Stimulated activated CD4-positive, alpha-beta T cell treated with anti-CD3 and anti-CD28 coated beads, TNF-alpha, amount 100 ng/mL, for 4 hours (primary cell): ENCODE measurements around the gene GSTA3.
"Not testable (repeated sequence)": the region's sequence is repeated elsewhere in the genome, so short reads cannot be mapped to it uniquely, and the experiment has no call there.

Experiments used
- DNase-seq, 3 experiments: peaks; one replicate each; pipeline ENCODE4 v3.0.0-alpha.2; 2020; ENCODE audit warnings: low read depth in 3 of 3

The GSTA3 gene

DNA sequence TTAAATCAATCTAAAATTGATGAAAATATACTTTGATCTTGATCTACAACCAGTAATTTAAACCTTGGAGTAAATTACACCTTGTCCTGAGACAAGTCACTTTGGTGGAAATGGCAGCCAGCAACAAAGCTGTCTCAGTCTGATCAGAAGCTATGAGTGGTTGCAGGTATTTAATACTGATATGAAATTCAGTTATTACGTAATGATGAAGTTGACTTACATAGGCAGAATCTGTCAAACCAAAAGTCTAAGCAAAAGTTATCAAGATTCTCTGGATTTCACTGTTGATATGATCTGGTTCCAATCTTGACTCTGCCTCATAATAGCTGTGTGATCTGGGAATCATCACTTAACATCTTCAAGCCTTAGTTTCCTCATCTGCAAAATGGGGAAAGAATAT is 41.3 kb downstream of the GSTA3 start:
- no peak for DNase-seq

DNA sequence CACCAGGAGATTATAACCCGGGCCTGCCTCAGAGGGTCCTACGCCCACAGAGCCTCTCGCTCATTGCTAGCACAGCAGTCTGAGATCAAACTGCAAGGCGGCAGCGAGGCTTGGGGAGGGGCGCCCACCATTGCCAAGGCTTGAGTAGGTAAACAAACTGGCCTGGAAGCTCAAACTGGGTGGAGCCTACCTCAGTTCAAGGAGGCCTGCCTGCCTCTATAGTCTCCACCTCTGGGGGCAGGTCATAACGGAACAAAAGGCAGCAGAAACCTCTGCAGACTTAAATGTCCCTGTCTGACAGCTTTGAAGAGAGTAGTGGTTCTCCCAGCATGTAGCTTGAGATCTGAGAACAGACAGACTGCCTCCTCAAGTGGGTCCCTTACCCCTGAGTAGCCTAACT is 48.3 kb downstream of the GSTA3 start:
- DNase-seq, result not testable (repeated sequence)

DNA sequence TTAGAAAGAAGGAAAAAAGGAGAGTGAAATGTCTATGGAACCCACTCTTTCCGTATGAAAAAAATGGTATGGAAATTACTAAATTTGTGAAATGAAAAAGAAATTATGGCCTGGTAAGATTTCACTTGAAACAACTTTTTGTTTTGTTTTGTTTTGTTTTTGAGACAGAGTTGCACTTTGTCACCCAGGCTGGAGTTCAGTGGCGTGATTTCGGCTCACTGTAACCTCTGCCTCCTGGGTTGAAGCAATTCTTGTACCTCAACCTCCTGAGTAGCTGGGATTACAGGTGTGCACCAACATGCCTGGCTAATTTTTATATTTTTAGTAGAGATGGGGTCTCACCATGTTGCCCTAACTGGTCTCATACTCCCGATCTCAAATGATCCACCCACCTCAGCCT is 51.1 kb downstream of the GSTA3 start:
- no peak for DNase-seq

DNA sequence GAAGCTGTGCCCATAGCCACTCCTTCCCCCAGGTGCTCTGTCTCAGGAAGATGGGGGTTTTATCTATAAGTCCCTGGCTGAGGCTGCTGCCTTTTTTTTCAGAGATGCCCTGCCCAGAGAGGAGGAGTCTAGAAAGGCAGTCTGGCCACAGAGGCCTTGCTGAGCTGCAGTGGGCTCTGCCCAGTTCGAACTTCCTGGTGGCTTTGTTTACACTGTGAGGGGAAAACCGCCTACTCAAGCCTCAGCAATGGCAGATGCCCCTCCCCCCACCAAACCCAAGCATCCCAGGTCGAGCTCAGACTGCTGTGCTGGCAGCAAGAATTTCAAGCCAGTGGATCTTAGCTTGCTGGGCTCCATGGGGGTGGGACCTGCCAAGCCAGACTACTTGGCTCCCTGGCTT is 53.4 kb downstream of the GSTA3 start:
- DNase-seq, result not testable (repeated sequence)

DNA sequence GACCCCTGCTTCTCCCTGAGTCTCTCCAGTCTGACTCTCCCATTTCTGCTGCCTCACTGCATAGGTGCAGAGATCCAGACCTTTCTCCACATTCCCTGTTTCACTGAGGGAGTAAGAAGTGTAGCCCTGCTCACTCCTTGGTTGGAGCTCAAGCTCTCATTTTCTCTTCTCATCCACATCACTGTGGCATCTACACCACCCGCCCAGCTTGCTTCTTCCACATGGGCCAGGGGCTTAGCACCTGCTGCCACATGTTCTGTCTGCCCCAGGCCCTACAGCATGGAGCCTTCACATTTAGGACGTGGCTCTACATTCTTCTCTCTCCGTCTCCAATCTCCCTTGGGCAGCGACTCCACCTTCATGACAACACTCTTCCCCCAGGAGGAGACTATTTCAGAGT is 60.4 kb downstream of the GSTA3 start:
- DNase-seq, result no peak
